Subcutaneous adipose tissue (tissue), 4 donors: Measurements from ENCODE around the gene GALNT14. TPM values are rescaled to one million over a fixed set of nuclear protein-coding genes. Genes with fewer than 3 reads are reported as not detected.

ENCODE experiments used
- total RNA-seq, 4 donors: library from RNA; depleted of rRNA; stranded (reverse); fragments of >200 nt; gene quantifications; one replicate each; pipeline ENCODE4 v1.1.0, GENCODE V29; 2016
- TF ChIP-seq, protein P1 (sequence below): fragments of 450-650 bp; IDR thresholded peaks from one replicate; pipeline ENCODE4 v1.5.1; 2016; ENCODE audit warnings: low read depth, mild to moderate bottlenecking, control low read depth, antibody characterized with exemption, moderate library complexity

The GALNT14 gene
- total RNA-seq, 4 donors from 2014 or later, result 0.66 to 1.1 (median 0.90) TPM

DNA sequence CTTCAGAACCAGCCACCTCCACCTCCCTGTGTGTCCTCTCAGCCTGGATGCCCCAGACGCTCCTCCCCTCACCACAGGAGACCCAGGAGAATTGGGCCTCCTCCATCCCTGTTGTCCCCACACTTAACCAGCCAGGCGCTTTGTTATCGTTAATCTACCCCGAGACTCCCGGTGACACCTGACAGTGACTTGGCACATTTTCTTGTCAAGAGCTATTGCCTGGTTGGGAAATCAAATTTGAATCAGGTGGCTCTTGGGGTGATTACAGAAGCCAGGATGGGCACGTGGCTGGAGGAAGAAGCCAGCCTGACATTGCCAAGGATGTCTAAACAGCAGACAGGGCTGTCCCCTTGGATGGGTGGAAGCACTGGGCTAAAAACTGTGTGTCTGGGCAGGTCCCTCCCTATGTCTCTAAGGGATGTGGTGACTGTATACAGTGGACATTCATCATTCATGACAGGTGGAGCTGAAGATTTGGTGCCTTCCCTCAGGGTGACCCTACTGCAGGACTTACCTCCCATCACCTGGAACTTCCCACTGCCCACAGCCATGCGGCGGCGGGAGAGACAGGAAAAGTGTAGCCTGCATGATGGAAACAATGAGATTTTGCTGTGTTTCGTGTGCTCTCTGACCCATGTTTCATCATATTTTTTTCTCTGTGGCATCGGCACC is 173.8 kb downstream of the GALNT14 start:
- TF ChIP-seq, protein P1, sequence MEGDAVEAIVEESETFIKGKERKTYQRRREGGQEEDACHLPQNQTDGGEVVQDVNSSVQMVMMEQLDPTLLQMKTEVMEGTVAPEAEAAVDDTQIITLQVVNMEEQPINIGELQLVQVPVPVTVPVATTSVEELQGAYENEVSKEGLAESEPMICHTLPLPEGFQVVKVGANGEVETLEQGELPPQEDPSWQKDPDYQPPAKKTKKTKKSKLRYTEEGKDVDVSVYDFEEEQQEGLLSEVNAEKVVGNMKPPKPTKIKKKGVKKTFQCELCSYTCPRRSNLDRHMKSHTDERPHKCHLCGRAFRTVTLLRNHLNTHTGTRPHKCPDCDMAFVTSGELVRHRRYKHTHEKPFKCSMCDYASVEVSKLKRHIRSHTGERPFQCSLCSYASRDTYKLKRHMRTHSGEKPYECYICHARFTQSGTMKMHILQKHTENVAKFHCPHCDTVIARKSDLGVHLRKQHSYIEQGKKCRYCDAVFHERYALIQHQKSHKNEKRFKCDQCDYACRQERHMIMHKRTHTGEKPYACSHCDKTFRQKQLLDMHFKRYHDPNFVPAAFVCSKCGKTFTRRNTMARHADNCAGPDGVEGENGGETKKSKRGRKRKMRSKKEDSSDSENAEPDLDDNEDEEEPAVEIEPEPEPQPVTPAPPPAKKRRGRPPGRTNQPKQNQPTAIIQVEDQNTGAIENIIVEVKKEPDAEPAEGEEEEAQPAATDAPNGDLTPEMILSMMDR, result no peak

DNA sequence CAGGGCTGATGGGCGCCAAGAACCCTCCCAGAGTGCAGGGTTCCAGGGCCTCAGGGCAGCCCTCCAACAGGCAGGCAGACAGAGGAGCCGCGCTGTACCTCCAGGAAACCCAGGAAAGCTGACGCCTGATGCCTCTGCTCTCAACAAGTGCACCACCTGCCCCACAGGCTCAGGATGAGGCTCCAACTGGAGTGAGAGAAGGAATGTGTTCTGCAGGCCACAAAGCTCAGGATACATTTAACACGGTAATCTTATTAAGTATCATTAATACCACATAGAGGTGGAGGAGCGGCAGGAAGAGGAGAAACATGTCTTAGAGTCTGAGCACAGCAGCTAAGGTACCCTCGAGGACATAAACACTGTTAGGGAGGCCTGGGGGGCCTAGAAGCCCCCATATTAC is 175.1 kb downstream of the GALNT14 start:
- TF ChIP-seq, protein P1, result no peak

DNA sequence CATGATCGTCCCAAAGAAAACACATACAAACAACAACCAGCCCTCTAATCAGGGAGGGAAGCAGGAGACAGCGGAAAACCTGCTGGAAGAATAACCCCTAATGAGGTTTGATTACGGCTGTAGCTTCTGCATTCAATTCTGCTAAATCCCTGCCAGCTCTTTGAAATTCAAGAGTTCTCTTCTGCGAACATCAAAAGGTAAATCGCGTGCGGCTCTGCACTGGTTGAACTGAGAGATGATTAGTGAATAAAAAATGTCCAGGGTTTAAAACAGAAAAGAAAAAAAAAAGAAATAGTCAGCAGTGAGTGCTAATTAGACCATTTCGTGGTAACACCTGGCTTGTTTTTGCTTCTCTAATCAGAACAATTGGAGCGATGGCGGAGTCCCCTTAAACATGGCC is 178.0 kb downstream of the GALNT14 start:
- TF ChIP-seq, protein P1, result no peak

DNA sequence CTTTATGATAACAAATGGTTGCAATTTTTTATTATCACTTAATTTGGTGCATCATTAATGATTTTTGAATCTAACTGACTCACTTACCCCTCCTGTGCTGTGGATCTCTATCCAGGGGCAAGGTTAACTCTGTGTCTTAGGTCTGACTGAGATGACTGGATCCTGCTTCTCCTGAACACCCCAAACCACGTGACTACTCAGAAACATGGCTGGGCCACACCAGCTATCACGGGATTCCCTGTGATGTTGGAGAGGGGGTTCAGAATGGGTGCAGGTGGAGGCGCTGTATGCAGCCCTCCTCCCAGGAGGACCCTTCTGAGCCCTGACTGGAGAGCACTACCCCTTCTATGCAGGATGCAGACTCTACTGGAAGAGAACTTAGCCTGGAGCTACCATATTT is 178.6 kb downstream of the GALNT14 start:
- TF ChIP-seq, protein P1, result no peak

DNA sequence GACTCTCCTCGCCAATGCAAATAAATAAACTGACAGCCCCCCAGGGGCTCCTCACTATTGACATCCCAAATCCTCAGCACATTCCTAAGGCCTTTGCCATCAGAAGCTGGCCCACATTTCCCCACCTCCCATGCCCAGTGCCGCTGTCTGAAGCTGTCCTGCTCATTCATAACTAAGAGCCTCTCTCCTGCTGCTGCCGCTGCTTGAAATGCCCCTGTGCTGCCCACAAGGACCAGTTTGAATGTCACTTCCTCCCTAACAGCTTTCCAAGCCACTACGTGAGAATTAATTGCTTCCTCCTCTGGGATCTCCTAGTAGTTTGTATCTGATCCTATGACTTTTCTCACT is 179.3 kb downstream of the GALNT14 start:
- TF ChIP-seq, protein P1, result no peak

DNA sequence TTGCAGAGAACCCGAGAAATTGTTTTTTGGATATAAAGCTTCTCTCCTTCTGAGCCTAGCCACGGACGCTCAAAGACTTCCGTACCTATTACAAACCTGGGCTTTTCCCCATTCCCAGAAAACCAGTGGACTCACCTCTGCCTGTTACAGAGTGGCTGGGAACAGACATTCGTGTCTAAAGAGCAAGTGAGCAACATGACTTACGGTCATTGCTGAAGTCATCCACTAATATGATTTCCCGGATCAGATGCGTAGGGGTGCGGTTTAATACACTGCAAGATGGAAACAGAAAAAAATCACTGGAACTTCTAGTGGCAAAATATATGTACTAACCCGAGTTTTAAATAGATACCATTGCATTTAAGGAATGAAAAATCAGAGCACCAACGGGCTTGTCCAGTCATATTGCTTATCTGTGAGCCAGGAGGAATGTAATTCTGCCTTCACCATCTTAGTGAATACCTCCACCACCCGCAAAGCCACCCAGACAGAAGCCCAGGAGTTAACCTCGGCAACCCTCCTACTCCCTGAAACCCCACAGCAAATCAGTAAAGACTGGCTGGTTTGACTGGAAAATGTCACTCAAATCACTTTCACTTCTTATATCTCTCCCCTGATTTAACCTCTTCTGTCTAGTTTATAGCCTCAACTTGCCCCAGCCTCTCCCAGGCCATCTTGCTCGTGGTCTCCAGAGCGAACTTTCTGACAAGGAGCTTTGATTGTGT is 179.9 kb downstream of the GALNT14 start:
- TF ChIP-seq, protein P1, result no peak

DNA sequence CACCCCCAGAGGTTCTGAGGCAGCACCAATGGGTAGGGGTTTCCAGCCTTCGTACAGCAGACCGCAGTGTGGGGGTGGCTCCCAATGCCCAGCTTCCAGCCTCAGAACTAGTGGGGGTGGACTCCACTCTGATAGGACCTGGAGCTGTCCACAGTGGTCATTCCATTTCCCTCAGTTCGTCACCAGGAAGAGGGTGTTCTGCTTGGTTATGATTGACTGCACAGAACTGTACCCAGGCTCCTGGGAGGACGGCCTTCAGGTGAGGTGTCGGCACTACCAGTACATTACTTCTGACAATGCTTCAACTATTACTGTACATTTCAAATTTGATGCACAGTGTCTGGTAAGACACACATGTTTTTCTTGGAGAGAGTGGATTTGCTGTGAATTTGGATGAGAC is 180.6 kb downstream of the GALNT14 start:
- TF ChIP-seq, protein P1, result no peak
